H1 (cell line): Measurements from ENCODE around the gene KRT76. TPM values are rescaled to one million over a fixed set of nuclear protein-coding genes. Genes with fewer than 3 reads are reported as not detected.

ENCODE experiments used
- CTCF ChIA-PET: fragments of 300-600 bp; sonication (Branson Sonifier 250); formaldehyde crosslinking; loops from one replicate; lab custom pipeline; 2021; ENCODE audit not compliant: partially characterized antibody; lab: Charles Lee
- POLR2A ChIA-PET: fragments of 300-600 bp; sonication (Branson Sonifier 250); formaldehyde crosslinking; loops from one replicate; lab custom pipeline; 2021; ENCODE audit warnings: inconsistent platforms; ENCODE audit not compliant: partially characterized antibody; lab: Charles Lee
- DNase-seq, 2 experiments: peaks; one replicate each; pipeline versions ENCODE4 v3.0.0 to v3.0.0-alpha.2; 2010 to 2022; ENCODE audit warnings: low spot score in 2 of 2, low read depth in 1 of 2, mixed read lengths in 1 of 2
- FAIRE-seq: peaks from 2 replicates; lab custom pipeline; 2011; peaks lifted over from hg19 to GRCh38; lab: Jason Lieb, UNC
- H2AFZ ChIP-seq: 2 replicates; pipeline ENCODE4 v1.8.1; 2012; ENCODE audit warnings: low read length, inconsistent platforms
- H2AK5ac ChIP-seq: 2 replicates; pipeline ENCODE4 v1.6.1; 2013; ENCODE audit warnings: low read depth, low read length
- H2BK120ac ChIP-seq: replicated peaks from 2 replicates; pipeline ENCODE3; 2013; ENCODE audit warnings: low read depth, low read length, inconsistent platforms
- H2BK12ac ChIP-seq: 2 replicates; pipeline ENCODE4 v1.6.1; 2013; ENCODE audit warnings: low read depth, low read length
- H2BK15ac ChIP-seq: 2 replicates; pipeline ENCODE4 v1.6.1; 2013; ENCODE audit warnings: low read length
- H2BK20ac ChIP-seq: 2 replicates; pipeline ENCODE4 v1.6.1; 2013; ENCODE audit warnings: low read length
- H2BK5ac ChIP-seq: 2 replicates; pipeline ENCODE4 v1.6.1; 2013; ENCODE audit warnings: low read depth, low read length
- H3K14ac ChIP-seq: 2 replicates; pipeline ENCODE4 v1.6.1; 2013; ENCODE audit warnings: inconsistent platforms; ENCODE audit not compliant: insufficient read length
- H3K18ac ChIP-seq: 2 replicates; pipeline ENCODE4 v1.6.1; 2013; ENCODE audit warnings: low read length; ENCODE audit errors: extremely low read depth
- H3K23ac ChIP-seq: 2 replicates; pipeline ENCODE4 v1.6.1; 2013; ENCODE audit warnings: inconsistent platforms; ENCODE audit not compliant: insufficient read length
- H3K23me2 ChIP-seq: 2 replicates; pipeline ENCODE4 v1.6.1; 2013; ENCODE audit warnings: low read depth, low read length
- H3K27ac ChIP-seq: 2 replicates; pipeline ENCODE4 v1.6.1; 2011; ENCODE audit warnings: low read depth, low read length, inconsistent platforms
- H3K27me3 ChIP-seq, 4 experiments: replicated peaks in 1 of 4; 1 replicate in 1 of 4; 2 replicates in 3 of 4; pipeline versions ENCODE4 v1.6.1 to v1.8.1; 2011 to 2013; ENCODE audit warnings: low read length in 3 of 4, mild to moderate bottlenecking in 3 of 4, inconsistent platforms in 2 of 4, mixed read lengths in 2 of 4, moderate library complexity in 1 of 4; ENCODE audit not compliant: control insufficient read depth in 3 of 4, insufficient read depth in 3 of 4; ENCODE audit errors: extremely low read depth in 1 of 4
- H3K36me3 ChIP-seq, 4 experiments: 2 replicates each; pipeline versions ENCODE4 v1.6.1 to v1.8.1; 2011 to 2013; ENCODE audit warnings: mild to moderate bottlenecking in 4 of 4, low read length in 3 of 4, moderate library complexity in 2 of 4, control low read depth in 1 of 4, inconsistent platforms in 1 of 4; ENCODE audit not compliant: insufficient read depth in 4 of 4, control insufficient read depth in 2 of 4
- H3K4ac ChIP-seq: replicated peaks from 2 replicates; pipeline ENCODE3; 2013; ENCODE audit warnings: low read length, low read depth, mixed read lengths, inconsistent platforms; ENCODE audit not compliant: insufficient read length
- H3K4me1 ChIP-seq, 4 experiments: replicated peaks in 1 of 4; 1 replicate in 1 of 4; 2 replicates in 3 of 4; pipeline versions ENCODE4 v1.6.1 to v1.8.1; 2011 to 2013; ENCODE audit warnings: low read length in 3 of 4, inconsistent platforms in 2 of 4, mixed read lengths in 1 of 4; ENCODE audit not compliant: insufficient read depth in 4 of 4, control insufficient read depth in 3 of 4
- H3K4me2 ChIP-seq, 2 experiments: 2 replicates each; pipeline versions ENCODE4 v1.6.1 to v1.8.1; 2011 to 2013; ENCODE audit warnings: low read depth in 2 of 2, low read length in 2 of 2, control low read depth in 1 of 2, inconsistent platforms in 1 of 2, mild to moderate bottlenecking in 1 of 2; ENCODE audit not compliant: insufficient read depth in 1 of 2
- H3K4me3 ChIP-seq, 4 experiments: fragments of 200-600, 300-600 bp in 1 of 4; sonication (generic), shearing (Covaris generic), sonication (Bioruptor Twin) in 1 of 4; 2 replicates each; pipeline versions ENCODE4 v1.5.1 to v1.8.1; 2011 to 2016; ENCODE audit warnings: low read length in 4 of 4, low read depth in 3 of 4, control low read depth in 2 of 4, inconsistent platforms in 2 of 4, mild to moderate bottlenecking in 2 of 4, mixed read lengths in 1 of 4, moderate library complexity in 1 of 4; ENCODE audit not compliant: insufficient read depth in 2 of 4; ENCODE audit errors: extremely low read depth in 1 of 4
- H3K56ac ChIP-seq: replicated peaks from 2 replicates; pipeline ENCODE3; 2013; ENCODE audit warnings: low read depth, mild to moderate bottlenecking, mixed read lengths, low read length, inconsistent platforms; ENCODE audit not compliant: insufficient read length
- H3K79me1 ChIP-seq: 2 replicates; pipeline ENCODE4 v1.6.1; 2013; ENCODE audit warnings: low read depth, low read length, control low read depth
- H3K79me2 ChIP-seq, 2 experiments: 2 replicates each; pipeline versions ENCODE4 v1.6.1 to v1.8.1; 2012 to 2013; ENCODE audit warnings: low read length in 2 of 2, mild to moderate bottlenecking in 2 of 2, inconsistent platforms in 1 of 2; ENCODE audit not compliant: insufficient read depth in 2 of 2, control insufficient read depth in 1 of 2
- H3K9ac ChIP-seq, 4 experiments: replicated peaks in 1 of 4; 1 replicate in 1 of 4; 2 replicates in 3 of 4; pipeline versions ENCODE4 v1.6.1 to v1.8.1; 2011 to 2013; ENCODE audit warnings: low read depth in 3 of 4, low read length in 3 of 4, control low read depth in 2 of 4, mild to moderate bottlenecking in 2 of 4, moderate library complexity in 2 of 4, inconsistent platforms in 1 of 4; ENCODE audit errors: extremely low read depth in 1 of 4
- H3K9me3 ChIP-seq, 2 experiments: 2 replicates each; pipeline versions ENCODE4 v1.6.1 to v1.8.1; 2012 to 2013; ENCODE audit warnings: mild to moderate bottlenecking in 2 of 2, moderate library complexity in 2 of 2, control low read depth in 1 of 2, inconsistent platforms in 1 of 2, low read depth in 1 of 2, low read length in 1 of 2, mixed read lengths in 1 of 2; ENCODE audit not compliant: insufficient read depth in 2 of 2
- H4K20me1 ChIP-seq, 2 experiments: replicated peaks in 1 of 2; 2 replicates each; pipeline versions ENCODE3 to v1.8.1; 2011 to 2013; ENCODE audit warnings: inconsistent platforms in 2 of 2, low read length in 2 of 2, mild to moderate bottlenecking in 1 of 2; ENCODE audit not compliant: insufficient read depth in 2 of 2, control insufficient read depth in 1 of 2
- H4K5ac ChIP-seq: 2 replicates; pipeline ENCODE4 v1.6.1; 2013; ENCODE audit warnings: low read length, low read depth, mixed read lengths, inconsistent platforms; ENCODE audit not compliant: insufficient read length
- H4K8ac ChIP-seq: 2 replicates; pipeline ENCODE4 v1.8.0; 2013; ENCODE audit warnings: mild to moderate bottlenecking, moderate library complexity, low read length, inconsistent platforms; ENCODE audit not compliant: insufficient read depth; ENCODE audit errors: extremely low read depth
- H4K91ac ChIP-seq: replicated peaks from 2 replicates; pipeline ENCODE3; 2013; ENCODE audit warnings: low read length, mixed read lengths, inconsistent platforms; ENCODE audit not compliant: insufficient read length
- CHD1 ChIP-seq: IDR thresholded peaks from 2 replicates; pipeline ENCODE4 v1.6.1; 2012; ENCODE audit warnings: low read depth, low read length, improper control_type of control experiment
- CTBP2 ChIP-seq: IDR thresholded peaks from 2 replicates; pipeline ENCODE4 v1.7.0; 2011; ENCODE audit warnings: borderline replicate concordance, mild to moderate bottlenecking, moderate library complexity, mixed read lengths, low read length; ENCODE audit not compliant: insufficient read depth, insufficient read length
- JUND ChIP-seq: IDR thresholded peaks from 2 replicates; pipeline ENCODE4 v1.6.1; 2011; ENCODE audit warnings: mild to moderate bottlenecking, improper control_type of control experiment, low read length
- KDM1A ChIP-seq: fragments of 200-600, 300-600 bp; sonication (generic); IDR thresholded peaks from 2 replicates; pipeline ENCODE4 v1.7.1; 2016; ENCODE audit warnings: mild to moderate bottlenecking, low read length, borderline replicate concordance
- KDM5A ChIP-seq: fragments of 200-600 bp; IDR thresholded peaks from 2 replicates; pipeline ENCODE4 v1.7.1; 2012; ENCODE audit warnings: mild to moderate bottlenecking, low read length, inconsistent platforms, mixed read lengths
- POU5F1 ChIP-seq: IDR thresholded peaks from 2 replicates; pipeline ENCODE4 v1.6.1; 2011; ENCODE audit warnings: low read depth, mild to moderate bottlenecking, low read length, moderate library complexity
- SIX5 ChIP-seq: IDR thresholded peaks from 2 replicates; pipeline ENCODE4 v1.6.1; 2011; ENCODE audit warnings: mild to moderate bottlenecking, low read depth, low read length
- WGBS, 2 experiments: shearing (Covaris generic) in 1 of 2; methylation state at CpG; one replicate each; pipeline versions ENCODE4 v1.1.6 to v1.1.7; 2013 to 2015; ENCODE audit warnings: low lambda C conversion rate in 2 of 2, mixed read lengths in 2 of 2, inconsistent platforms in 1 of 2, low coverage in 1 of 2, missing lambda C conversion rate in 1 of 2; ENCODE audit not compliant: insufficient replicate concordance in 2 of 2, insufficient coverage in 1 of 2, insufficient read length in 1 of 2; ENCODE audit errors: extremely low coverage in 1 of 2, missing lambda C conversion rate in 1 of 2; 5-methylcytosine and 5-hydroxymethylcytosine counted together
- polyA plus RNA-seq, 7 experiments: library from polyadenylated mRNA; depleted of rRNA in 3 of 7; stranded (reverse) in 5 of 7; unstranded in 2 of 7; fragments of >200 nt in 5 of 7; fragments of 200-250 nt in 2 of 7; gene quantifications; 1 replicate in 5 of 7; 2 replicates in 1 of 7; 4 replicates in 1 of 7; pipeline versions ENCODE4 v1.2.1 to v1.2.3, GENCODE V29; 2011 to 2013; ENCODE audit warnings: missing spikeins in 2 of 7, mixed read lengths in 2 of 7
- total RNA-seq: library from RNA; stranded (reverse); fragmentation: NEBNext Ultra II Directional; extraction: Animal tissue kit (Norgen Biotek cat#: 25700); gene quantifications from 2 replicates; pipeline ENCODE4 v1.2.1, GENCODE V29; 2021
- TF ChIP-seq, protein P1 (sequence below), 3 experiments: IDR thresholded peaks; 1 replicate in 2 of 3; 2 replicates in 1 of 3; pipeline versions ENCODE4 v1.5.1 to v1.6.1; 2011; ENCODE audit warnings: low read length in 3 of 3, mild to moderate bottlenecking in 3 of 3, inconsistent platforms in 2 of 3, low read depth in 1 of 3, moderate library complexity in 1 of 3; ENCODE audit not compliant: insufficient read depth in 1 of 3; ENCODE audit errors: control extremely low read depth in 1 of 3

Gene KRT76
- total and polyA plus RNA-seq, 2 of the 8 experiments (the other 6 are each of a cell fraction or from before 2014, with no cell fraction given), result not detected

DNA sequence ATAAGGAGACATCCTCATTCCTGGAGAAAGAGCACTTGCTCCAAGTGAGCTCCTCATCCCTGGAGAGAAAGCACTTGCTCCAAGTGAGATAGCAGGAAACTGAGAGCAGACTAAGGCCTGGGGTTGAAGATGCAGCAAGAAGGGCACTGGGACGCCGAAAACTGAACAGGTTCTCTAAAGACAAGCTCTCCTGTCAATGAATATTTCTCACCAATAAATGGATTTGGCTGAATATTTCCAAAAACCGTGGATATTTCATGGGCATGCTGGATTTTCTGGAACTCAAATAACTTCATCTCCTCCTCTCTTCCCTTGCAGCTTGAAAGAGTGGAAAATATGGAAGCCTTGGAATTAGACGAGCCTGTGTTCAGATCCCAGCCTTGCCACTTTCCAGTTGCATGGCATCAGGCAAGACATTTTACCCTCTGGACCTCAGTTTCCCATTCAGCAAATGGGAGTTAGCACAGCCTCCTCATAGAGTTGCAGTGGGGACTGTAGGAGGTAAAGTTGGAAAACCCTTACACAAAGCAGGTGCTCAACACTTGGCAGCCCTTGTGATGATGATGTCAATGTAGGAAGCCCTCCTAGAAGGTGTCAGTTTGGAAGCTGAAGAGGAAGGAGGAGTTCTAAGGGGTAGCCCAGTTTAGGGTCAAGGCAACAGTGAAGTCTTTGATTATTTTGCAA, 4.4 kb upstream of the KRT76 start:
- no peak overlapping the region for H2BK120ac ChIP-seq
- no peak overlapping the region for H3K14ac ChIP-seq
- H2BK5ac ChIP-seq, result no peak overlapping the region
- no peak overlapping the region for H2BK15ac ChIP-seq
- WGBS, 2 experiments, result 81% methylated on average over 4 of the region's 4 CpGs; no CpG with 5 or more reads in 1 of the 2 experiments
- no peak overlapping the region for H3K56ac ChIP-seq
- FAIRE-seq (no peak), DNase-seq (no peak)
- H4K5ac ChIP-seq, result no peak overlapping the region
- no peak overlapping the region for H2AK5ac ChIP-seq
- no peak overlapping the region for H4K8ac ChIP-seq
- no peak overlapping the region for H2BK12ac ChIP-seq
- POLR2A ChIA-PET, result no interaction called here
- H3K4me2 ChIP-seq, result no peak overlapping the region
- no peaks in the 10 kb centered on the region for H3K79me2 ChIP-seq
- CTCF ChIA-PET, result interaction anchor here (0.7 to 3.5 kb wide), 8 partner anchors 9 to 149 kb away, joined by 3 to 10 read pairs (median 4); no protein-coding TSS in a partner anchor
- H3K9me3 ChIP-seq, result no peaks in the 10 kb centered on the region
- no peak overlapping the region for H2AFZ ChIP-seq
- no peak overlapping the region for H3K23ac ChIP-seq
- no peak overlapping the region for H4K91ac ChIP-seq
- no peak overlapping the region for H3K4ac ChIP-seq
- TF ChIP-seq, protein P1, sequence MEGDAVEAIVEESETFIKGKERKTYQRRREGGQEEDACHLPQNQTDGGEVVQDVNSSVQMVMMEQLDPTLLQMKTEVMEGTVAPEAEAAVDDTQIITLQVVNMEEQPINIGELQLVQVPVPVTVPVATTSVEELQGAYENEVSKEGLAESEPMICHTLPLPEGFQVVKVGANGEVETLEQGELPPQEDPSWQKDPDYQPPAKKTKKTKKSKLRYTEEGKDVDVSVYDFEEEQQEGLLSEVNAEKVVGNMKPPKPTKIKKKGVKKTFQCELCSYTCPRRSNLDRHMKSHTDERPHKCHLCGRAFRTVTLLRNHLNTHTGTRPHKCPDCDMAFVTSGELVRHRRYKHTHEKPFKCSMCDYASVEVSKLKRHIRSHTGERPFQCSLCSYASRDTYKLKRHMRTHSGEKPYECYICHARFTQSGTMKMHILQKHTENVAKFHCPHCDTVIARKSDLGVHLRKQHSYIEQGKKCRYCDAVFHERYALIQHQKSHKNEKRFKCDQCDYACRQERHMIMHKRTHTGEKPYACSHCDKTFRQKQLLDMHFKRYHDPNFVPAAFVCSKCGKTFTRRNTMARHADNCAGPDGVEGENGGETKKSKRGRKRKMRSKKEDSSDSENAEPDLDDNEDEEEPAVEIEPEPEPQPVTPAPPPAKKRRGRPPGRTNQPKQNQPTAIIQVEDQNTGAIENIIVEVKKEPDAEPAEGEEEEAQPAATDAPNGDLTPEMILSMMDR (IDR thresholded peaks at IDR 0.05; ENCODE audit: control extremely low read depth in 1 of 3, insufficient read depth in 1 of 3, low read depth in 1 of 3, low read length in 3 of 3), result no peak
- TF ChIP-seq CHD1, result no peak
- TF ChIP-seq KDM1A, result no peak
- no peak for TF ChIP-seq SIX5
- TF ChIP-seq KDM5A, result no peak
- TF ChIP-seq POU5F1, result no peak
- TF ChIP-seq JUND, result no peak
- no peak for TF ChIP-seq CTBP2
- no peak overlapping the region for H3K18ac ChIP-seq
- no peaks in the 10 kb centered on the region for H3K23me2 ChIP-seq
- no peaks in the 10 kb centered on the region for H3K4me1 ChIP-seq
- no peaks in the 10 kb centered on the region for H3K36me3 ChIP-seq
- H2BK20ac ChIP-seq, result no peak overlapping the region
- no peak overlapping the region for H3K9ac ChIP-seq
- no peak overlapping the region for H3K27ac ChIP-seq
- no peaks in the 10 kb centered on the region for H3K79me1 ChIP-seq
- H3K4me3 ChIP-seq, result no peak overlapping the region
- no peaks in the 10 kb centered on the region for H3K27me3 ChIP-seq
- H4K20me1 ChIP-seq, result no peaks in the 10 kb centered on the region
